GM23338 (cell line): Measurements from ENCODE around the gene PNPLA3. TPM values are rescaled to one million over a fixed set of nuclear protein-coding genes. Genes with fewer than 3 reads are reported as not detected.

ENCODE experiments used
- ATAC-seq: fragments of 200-7000 bp; cut with Tn5 transposase; 3 replicates; pipeline ENCODE4 v1.9.1; 2020
- DNase-seq: peaks from one replicate; pipeline ENCODE4 v3.0.0-alpha.2; 2015; ENCODE audit warnings: low spot score
- H2AFZ ChIP-seq: fragments of 200-600 bp; sonication (generic); 2 replicates; pipeline ENCODE4 v1.8.0; 2016; ENCODE audit warnings: antibody characterized with exemption, mild to moderate bottlenecking, moderate library complexity
- H3F3A ChIP-seq: fragments of 200-600 bp; sonication (generic); replicated peaks from 2 replicates; pipeline ENCODE4 v1.8.0; 2017; ENCODE audit warnings: antibody characterized with exemption, mixed run types, low read depth
- H3K27ac ChIP-seq: fragments of 200-600 bp; sonication (generic); 2 replicates; pipeline ENCODE4 v1.6.1; 2016; ENCODE audit warnings: low read depth
- H3K27me3 ChIP-seq: fragments of 200-600 bp; sonication (generic); 2 replicates; pipeline ENCODE4 v1.8.0; 2016; ENCODE audit warnings: mild to moderate bottlenecking, mixed run types, moderate library complexity; ENCODE audit not compliant: insufficient read depth
- H3K36me3 ChIP-seq: fragments of 200-600 bp; sonication (generic); 2 replicates; pipeline ENCODE4 v1.8.0; 2016; ENCODE audit warnings: mild to moderate bottlenecking; ENCODE audit not compliant: insufficient read depth
- H3K4me1 ChIP-seq: fragments of 200-600 bp; sonication (generic); 2 replicates; pipeline ENCODE4 v1.8.0; 2016; ENCODE audit warnings: mild to moderate bottlenecking, moderate library complexity; ENCODE audit not compliant: insufficient read depth
- H3K4me2 ChIP-seq: fragments of 200-600 bp; sonication (generic); 2 replicates; pipeline ENCODE4 v1.7.1; 2017; ENCODE audit warnings: mixed run types
- H3K4me3 ChIP-seq: fragments of 200-600 bp; sonication (generic); 2 replicates; pipeline ENCODE4 v1.6.1; 2016; ENCODE audit warnings: mixed run types
- H3K79me2 ChIP-seq: fragments of 200-600 bp; sonication (generic); replicated peaks from 2 replicates; pipeline ENCODE4 v1.8.0; 2017; ENCODE audit warnings: mild to moderate bottlenecking; ENCODE audit not compliant: insufficient read depth
- H3K9me2 ChIP-seq: fragments of 200-600 bp; sonication (generic); 2 replicates; pipeline ENCODE4 v1.8.0; 2017; ENCODE audit not compliant: insufficient read depth
- H4K20me1 ChIP-seq: fragments of 200-600 bp; sonication (generic); replicated peaks from 2 replicates; pipeline ENCODE4 v1.8.0; 2017; ENCODE audit warnings: mild to moderate bottlenecking; ENCODE audit not compliant: insufficient read depth
- H3K27ac Mint-ChIP-seq: 2 replicates; pipeline ENCODE4 v1.8.0; 2020; ENCODE audit warnings: inconsistent platforms, mild to moderate bottlenecking, moderate library complexity, mixed read lengths
- H3K27me3 Mint-ChIP-seq: 3 replicates; pipeline ENCODE4 v1.8.0; 2022; ENCODE audit warnings: low read depth, mild to moderate bottlenecking, moderate library complexity, mixed read lengths, inconsistent platforms; ENCODE audit not compliant: insufficient read depth, poor library complexity
- H3K36me3 Mint-ChIP-seq: 3 replicates; pipeline ENCODE4 v1.8.0; 2021; ENCODE audit warnings: low read depth, mild to moderate bottlenecking, inconsistent platforms, moderate library complexity, mixed read lengths
- H3K4me1 Mint-ChIP-seq: 3 replicates; pipeline ENCODE4 v1.8.0; 2020; ENCODE audit warnings: mild to moderate bottlenecking, inconsistent platforms, mixed read lengths
- H3K4me3 Mint-ChIP-seq: 3 replicates; pipeline ENCODE4 v1.8.0; 2021; ENCODE audit warnings: moderate library complexity, mild to moderate bottlenecking, inconsistent platforms, mixed read lengths
- H3K9me3 Mint-ChIP-seq: 3 replicates; pipeline ENCODE4 v1.8.0; 2020; ENCODE audit warnings: moderate library complexity, mild to moderate bottlenecking, inconsistent platforms, mixed read lengths
- CREB1 ChIP-seq: fragments of 250-450 bp; sonication (Bioruptor Pico); IDR thresholded peaks from 2 replicates; pipeline ENCODE4 v1.5.0; 2020; ENCODE audit warnings: low read depth, mild to moderate bottlenecking, moderate library complexity
- CTCF ChIP-seq, 2 experiments: fragments of 200-600 bp in 1 of 2; sonication (generic) in 1 of 2; conservative IDR thresholded peaks; 2 replicates each; pipeline versions ENCODE4 v1.5.1 to v1.6.1; 2016 to 2017; ENCODE audit warnings: antibody characterized with exemption in 2 of 2, low read depth in 2 of 2, mild to moderate bottlenecking in 2 of 2, moderate library complexity in 1 of 2
- ETS1 ChIP-seq: IDR thresholded peaks from 2 replicates; pipeline ENCODE4 v1.6.1; 2016; ENCODE audit warnings: antibody characterized with exemption
- EZH2phosphoT487 ChIP-seq: fragments of 200-600 bp; sonication (generic); IDR thresholded peaks from one replicate; pipeline ENCODE4 v1.8.1; 2018; ENCODE audit warnings: antibody characterized with exemption; ENCODE audit not compliant: unreplicated experiment
- JUNB ChIP-seq: IDR thresholded peaks from one replicate; pipeline ENCODE4 v1.6.1; 2016; ENCODE audit warnings: antibody characterized with exemption; ENCODE audit not compliant: unreplicated experiment
- POLR2AphosphoS5 ChIP-seq: IDR thresholded peaks from 2 replicates; pipeline ENCODE4 v1.6.1; 2016; ENCODE audit warnings: antibody characterized with exemption, low read depth
- REST ChIP-seq: IDR thresholded peaks from one replicate; pipeline ENCODE4 v1.6.1; 2018; ENCODE audit warnings: antibody characterized with exemption; ENCODE audit not compliant: unreplicated experiment
- ZNF114 ChIP-seq: fragments of 250-450 bp; sonication (Bioruptor Pico); IDR thresholded peaks from 2 replicates; pipeline ENCODE4 v1.5.0; 2020; ENCODE audit warnings: mild to moderate bottlenecking, moderate library complexity
- ZNF331 ChIP-seq: fragments of 250-450 bp; sonication (Bioruptor Pico); IDR thresholded peaks from 2 replicates; pipeline ENCODE4 v1.5.0; 2020; ENCODE audit warnings: low read depth, mild to moderate bottlenecking, moderate library complexity
- ZNF462 ChIP-seq: fragments of 250-450 bp; sonication (Bioruptor Pico); IDR thresholded peaks from 2 replicates; pipeline ENCODE4 v1.5.0; 2020; ENCODE audit warnings: mild to moderate bottlenecking, moderate library complexity
- polyA plus RNA-seq: library from polyadenylated mRNA; unstranded; fragments of >200 nt; fragmentation: Nextera tagmentation; extraction: Ambion mirVana; gene quantifications from 2 replicates; pipeline ENCODE4 v1.2.1, GENCODE V29; 2016
- total RNA-seq: library from RNA; depleted of rRNA; stranded (reverse); fragments of >200 nt; shearing (Covaris generic); gene quantifications from 2 replicates; pipeline ENCODE4 v1.2.3, GENCODE V29; 2014

The PNPLA3 gene
- total and polyA plus RNA-seq, 2 experiments from 2014 or later, result 17.7 to 23.4 TPM

- TF ChIP-seq POLR2AphosphoS5 (no peak), REST (no peak), CTCF (conservative IDR thresholded peaks at IDR 0.05; ENCODE audit: low read depth in 2 of 2) (no peak), ETS1 (no peak), EZH2phosphoT487 (no peak), CREB1 (CRISPR knock-in tag) (no peak)
Observed at GRCh38 chr22:43897751-43898261, 25.8 kb upstream of the PNPLA3 start (continued).

- Histone ChIP-seq H3K79me2 (no peaks in the 10 kb centered on the region), H3F3A (no peaks in the 10 kb centered on the region), H3K36me3 (no peaks in the 10 kb centered on the region), H3K4me1 (no peaks in the 10 kb centered on the region), H4K20me1 (no peaks in the 10 kb centered on the region), H2AFZ (no peak overlapping the region), H3K4me3 (no peak overlapping the region), H3K9me2 (no peaks in the 10 kb centered on the region), H3K27me3 (no peaks in the 10 kb centered on the region), H3K4me2 (no peak overlapping the region), H3K27ac (no peak overlapping the region)
- DNase-seq, result no peak
- H3K27ac Mint-ChIP-seq, result no peak overlapping the region
- H3K4me1 Mint-ChIP-seq, result no peaks in the 10 kb centered on the region; the same call in 2 of the 3 replicates
- H3K27me3 Mint-ChIP-seq, result peaks cover 12% of the 10 kb centered on the region
- H3K4me3 Mint-ChIP-seq, result no peak overlapping the region
- H3K36me3 Mint-ChIP-seq, result no peaks in the 10 kb centered on the region; the same call in 2 of the 3 replicates
- no peak for ATAC-seq
- peaks cover 10% of the 10 kb centered on the region; the same call in 2 of the 3 replicates for H3K9me3 Mint-ChIP-seq
- TF ChIP-seq ZNF114 (no peak), JUNB (no peak), EZH2phosphoT487 (no peak), ZNF462 (CRISPR knock-in tag) (no peak), ZNF331 (CRISPR knock-in tag) (no peak), POLR2AphosphoS5 (no peak)
Observed at GRCh38 chr22:43900206-43900605, 23.4 kb upstream of the PNPLA3 start.
